Measurements from ENCODE around the gene LRP1.

Gene LRP1

DNA sequence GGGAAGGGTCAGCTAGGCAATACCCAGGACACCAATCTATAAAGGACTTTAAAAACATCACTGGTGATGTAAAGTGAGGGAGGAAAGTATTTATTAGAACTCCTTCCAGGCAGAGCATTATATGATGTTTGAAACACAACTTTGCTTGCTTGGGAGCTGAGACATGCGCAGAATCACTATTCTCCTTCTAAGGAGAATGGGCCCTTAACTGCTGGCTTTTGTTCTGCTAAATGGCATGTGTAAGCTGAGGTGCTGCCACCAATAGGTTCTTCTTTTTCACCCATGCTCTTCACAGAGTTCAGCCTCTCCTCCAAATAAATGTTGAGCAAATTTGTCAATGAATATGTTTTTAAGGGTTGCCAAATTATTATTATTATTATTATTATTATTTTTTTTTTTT is 118.8 kb downstream of the LRP1 start:
- DNase-seq (ENCODE audit: low read depth in 1 of 2, low spot score in 1 of 2), result no peak

DNA sequence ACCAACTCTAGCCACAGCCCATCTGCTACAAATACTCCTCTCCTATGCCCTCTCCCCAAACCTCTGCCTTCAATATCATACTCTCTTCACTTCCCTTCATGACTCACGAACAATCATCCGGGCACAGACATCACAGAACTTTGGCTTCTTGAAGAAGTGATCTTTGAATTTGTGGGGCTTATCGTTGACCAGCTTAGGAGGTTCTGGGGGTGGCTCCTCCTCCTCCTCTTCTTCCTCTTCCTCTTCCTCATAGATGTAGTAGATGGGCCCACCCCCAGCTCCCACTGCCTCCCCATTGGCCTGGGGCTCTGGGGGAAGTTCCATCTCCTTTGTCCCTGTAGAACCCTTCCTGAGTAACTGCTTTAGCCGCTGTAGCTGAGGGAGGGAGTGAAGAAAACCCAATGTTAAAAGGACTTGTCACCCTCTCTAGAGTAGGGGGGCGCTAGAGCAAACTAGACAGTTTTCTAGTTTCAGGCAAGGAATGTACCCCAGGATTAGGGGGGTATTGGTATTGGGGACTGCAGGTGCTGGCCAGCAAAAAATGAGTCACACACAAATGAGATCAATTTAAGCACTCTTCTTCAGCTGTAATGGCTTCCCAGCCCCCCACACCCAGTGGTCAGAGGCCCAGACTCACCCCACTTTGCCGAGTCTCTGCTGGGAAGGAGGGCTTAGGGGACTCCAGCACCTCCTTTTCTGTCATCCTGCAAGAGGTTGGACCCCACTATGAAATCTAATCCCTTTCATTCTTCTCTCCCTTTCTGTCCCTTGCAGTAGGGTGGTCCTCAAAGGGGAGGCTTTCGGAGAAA is 120.9 kb downstream of the LRP1 start:
- no peak for DNase-seq (ENCODE audit: low read depth in 1 of 2, low spot score in 1 of 2)

DNA sequence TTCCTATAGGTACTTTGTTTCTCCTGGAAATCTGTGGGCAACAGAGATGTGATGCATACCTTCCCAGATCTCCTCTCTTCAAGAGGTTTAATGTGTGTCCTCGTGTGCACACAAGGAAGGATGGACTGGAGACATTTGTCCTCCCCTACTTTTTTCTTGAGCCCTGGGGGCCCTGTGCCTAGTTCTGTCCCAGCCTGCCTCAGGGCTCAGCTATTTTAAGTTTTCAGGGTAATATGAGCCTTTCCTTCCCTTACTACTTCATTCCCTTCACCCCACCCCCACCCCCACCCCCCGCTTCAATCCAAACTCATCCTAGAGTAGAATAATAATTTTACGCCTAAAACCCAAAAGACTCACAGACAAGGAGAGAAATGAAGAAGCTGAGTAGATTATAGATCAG is 122.3 kb downstream of the LRP1 start:
- no peak for DNase-seq (ENCODE audit: low read depth in 1 of 2, low spot score in 1 of 2)

DNA sequence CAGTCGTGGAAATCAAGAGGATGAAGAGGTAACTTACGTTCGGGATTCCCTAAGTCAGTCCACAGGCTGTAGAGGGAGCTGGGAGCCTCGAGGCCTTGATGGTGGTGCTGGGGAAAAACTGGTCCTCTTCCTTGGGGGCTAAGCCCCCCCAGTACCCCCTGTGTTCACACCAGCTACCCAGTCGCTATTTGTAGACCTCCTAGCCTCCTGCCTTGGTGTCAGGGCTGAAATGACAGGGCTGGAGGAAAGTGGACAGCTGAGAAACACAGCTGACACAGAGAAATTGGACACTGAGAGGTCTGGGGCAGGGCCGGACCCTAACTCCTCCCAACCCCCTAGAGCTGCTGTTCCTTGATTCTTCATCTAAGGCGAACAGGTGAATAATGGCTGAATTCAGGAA is 122.7 kb downstream of the LRP1 start, which contains the start of gene STAC3:
TSS of gene STAC3 (minus strand) at position 232 of the 400 bp plus-strand sequence. CDS start 1,551 bp downstream, outside the sequence.
- DNase-seq (ENCODE audit: low read depth in 1 of 2, low spot score in 1 of 2), result no peak

DNA sequence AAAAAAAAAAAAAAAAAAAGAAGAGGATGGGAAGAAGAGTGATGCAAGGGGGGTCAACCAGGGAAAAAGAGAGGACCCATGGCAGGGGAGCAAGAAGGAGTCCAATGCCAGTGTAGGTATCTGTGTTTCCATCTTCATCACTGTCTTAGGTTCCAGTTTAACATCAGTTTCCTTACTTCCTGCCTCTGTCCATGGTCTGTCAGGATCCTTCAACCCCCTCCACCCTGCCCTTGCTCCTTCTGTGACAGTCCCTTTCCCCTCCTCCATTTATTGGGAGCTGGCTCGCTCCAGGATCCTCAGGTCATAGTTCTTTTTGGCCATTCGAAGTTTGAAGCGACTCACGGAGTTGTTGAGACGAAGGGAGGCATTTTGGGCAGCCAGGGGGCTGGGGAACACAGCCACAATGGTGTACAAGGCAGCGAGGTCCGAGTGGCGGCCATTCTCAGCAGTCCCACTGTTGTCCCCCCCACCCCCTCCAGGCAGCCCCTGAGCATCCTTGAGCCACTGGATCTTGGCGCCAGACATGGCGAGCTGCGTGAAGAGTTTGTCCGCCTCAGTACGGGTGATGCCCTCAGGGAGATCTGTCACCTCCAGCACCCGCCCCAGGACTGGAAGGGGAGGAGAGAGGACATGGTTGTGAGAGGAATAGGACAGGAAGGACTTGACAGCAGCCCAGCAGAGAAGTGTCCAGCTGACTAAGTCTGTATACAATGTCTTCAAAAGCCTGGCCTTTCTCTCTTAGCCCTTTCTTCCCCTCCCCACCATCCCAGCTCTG is 126.4 kb downstream of the LRP1 start:
- DNase-seq (ENCODE audit: low read depth in 1 of 2, low spot score in 1 of 2), result no peak

DNA sequence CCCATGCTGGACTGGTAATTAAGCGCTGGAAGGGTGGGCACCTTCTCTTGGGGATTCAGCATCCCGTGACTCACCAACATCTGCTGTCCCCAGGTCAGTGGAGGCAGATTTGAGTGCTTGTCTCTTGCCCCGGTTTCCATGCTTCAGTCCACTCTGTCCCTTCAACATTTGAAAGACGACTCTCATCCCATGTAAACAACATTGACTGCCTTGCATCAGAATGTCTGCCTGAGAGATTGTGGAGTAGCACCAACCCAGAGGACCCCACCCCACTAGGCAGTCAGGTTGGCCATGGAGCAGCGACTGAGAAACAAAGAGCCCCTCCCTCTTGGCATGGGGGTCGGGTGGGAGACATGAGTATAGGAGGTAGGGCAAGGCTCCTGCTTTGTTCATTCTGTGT is 127.6 kb downstream of the LRP1 start:
- no peak for DNase-seq (ENCODE audit: low read depth in 1 of 2, low spot score in 1 of 2)

DNA sequence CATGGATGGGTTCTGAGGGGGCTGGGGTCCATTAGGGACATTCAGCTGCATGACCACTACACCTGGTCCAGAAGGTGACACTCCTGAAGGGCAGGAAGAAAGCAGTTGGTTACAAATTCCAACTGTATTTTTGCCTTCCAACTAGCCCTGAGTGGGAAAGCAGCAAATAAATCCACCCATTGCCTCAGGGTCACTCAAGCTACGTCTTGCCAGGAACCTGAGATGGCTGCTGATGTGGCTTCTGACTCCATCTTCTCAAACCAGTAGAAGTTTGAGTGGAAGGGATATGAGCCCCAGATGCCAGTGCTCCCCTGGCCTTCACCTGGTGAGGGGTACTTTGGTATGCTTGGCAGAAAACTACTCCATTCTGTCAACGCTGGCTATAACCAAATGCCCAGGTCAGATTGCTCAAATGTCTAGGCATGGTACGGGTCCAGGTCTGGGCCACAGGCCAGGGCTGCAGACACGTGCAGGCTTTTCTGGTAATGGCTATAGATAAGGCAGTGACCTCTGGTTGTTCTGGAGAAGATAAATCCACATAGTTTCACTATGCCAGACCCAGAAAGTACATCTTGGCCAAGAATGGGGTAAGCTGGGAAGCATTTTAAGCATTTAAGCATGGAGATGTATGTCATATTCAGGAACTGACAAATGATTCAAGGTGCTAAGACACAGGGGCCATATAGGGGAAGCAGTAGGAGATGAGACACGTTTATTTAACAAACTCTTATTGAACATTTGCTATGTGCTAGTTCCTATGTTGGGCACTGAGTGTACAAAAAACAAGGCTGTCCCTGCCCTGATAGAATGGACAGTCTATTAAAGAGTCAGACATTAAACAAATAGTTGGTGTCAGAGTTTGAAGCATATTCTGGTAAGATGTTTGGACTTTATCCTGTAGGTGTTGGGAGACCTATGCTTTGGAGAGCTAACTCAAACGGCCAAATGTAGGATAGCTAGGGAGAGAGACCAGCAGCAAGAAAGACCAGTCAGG is 131.0 kb downstream of the LRP1 start:
- DNase-seq (ENCODE audit: low read depth in 1 of 2, low spot score in 1 of 2), result no peak

DNA sequence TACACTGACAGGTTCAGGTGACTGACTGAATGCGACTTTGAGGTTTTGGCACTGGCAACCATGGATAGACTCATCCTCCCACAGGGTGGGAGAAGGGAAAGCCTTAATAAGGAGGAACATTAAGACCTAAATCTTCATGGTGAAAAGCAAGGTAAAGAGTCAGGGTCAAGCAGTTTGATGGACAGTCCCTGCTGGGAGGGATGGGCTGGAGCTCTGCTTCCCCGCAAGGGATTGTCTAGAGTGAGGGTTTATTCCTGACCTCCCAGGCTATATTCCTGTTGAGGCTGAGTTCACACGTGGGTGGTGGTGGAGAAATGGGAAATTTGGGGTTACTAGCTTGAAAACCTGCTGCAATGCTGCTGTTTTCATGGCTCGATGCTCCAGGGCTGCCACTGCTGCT is 132.1 kb downstream of the LRP1 start:
- DNase-seq (ENCODE audit: low read depth in 1 of 2, low spot score in 1 of 2), result no peak

DNA sequence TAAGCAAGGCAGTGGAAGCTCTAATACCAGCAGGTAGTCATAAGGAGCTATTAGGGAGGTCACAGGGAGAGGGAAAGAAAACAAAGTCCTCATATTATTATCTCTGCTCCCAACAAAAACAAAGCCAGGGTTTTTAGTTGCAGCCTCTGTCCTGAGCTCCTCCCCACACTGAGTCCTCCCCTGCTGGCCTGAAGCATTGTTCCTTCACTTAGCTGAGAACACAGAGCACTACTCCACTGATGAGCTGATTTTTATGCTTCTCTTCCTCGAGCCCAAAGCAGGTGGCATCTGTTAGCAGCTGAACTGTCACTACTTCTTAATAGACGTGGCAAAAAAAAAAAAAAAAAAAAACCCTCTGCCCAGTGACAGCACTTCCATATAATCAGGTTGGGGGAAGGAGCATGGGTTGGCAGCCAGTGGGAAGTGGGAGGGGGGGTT is 133.2 kb downstream of the LRP1 start:
- DNase-seq (ENCODE audit: low read depth in 1 of 2, low spot score in 1 of 2), result no peak

DNA sequence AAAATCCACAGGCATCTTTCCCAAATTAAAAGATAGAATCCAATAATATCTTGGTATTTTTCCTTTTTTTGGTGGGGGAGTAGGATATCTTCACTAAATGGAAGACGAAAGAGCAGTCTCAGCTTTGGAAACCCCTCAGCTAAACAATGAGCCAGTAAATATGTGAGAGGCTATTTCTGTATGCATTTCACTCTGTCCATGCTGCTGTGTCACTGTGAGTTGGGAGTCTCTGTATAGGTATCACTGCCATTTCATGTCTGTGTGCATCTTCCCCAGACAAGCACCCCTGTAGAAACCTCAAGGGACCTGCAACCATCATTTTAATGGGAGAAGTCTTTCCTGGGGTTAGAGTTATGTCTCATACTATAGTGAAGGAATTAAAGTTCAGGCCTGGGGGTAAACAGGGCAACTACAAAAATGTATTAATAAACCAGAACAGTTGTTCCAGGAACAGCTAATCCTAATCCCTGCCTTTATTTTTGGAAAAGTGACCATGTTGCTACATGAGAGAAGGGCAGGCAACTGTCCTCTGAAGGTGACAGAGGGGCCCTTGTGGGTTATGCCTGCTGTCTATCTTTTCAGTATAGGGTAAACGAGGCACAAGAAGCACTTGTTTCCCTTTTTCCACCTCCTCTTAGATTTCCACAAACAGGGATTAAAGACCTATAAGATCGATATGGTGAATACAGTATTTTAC is 134.0 kb downstream of the LRP1 start:
- DNase-seq (ENCODE audit: low read depth in 1 of 2, low spot score in 1 of 2), result no peak

All from activated T-helper 1 cell treated with anti-CD3 and anti-CD28 coated beads, Interleukin-2, amount 50 U/mL, for 16 hours (primary cell).